Measurements from ENCODE around the gene MAP3K8.

Gene MAP3K8

GRCh38 chr10:30389543-30389942 lies 44.4 kb upstream of the MAP3K8 start:
- no peak for ATAC-seq
- TF ChIP-seq ZC3H10 (CRISPR knock-in tag; IDR thresholded peaks at IDR 0.05) (no peak), RARB (CRISPR knock-in tag; IDR thresholded peaks at IDR 0.05) (no peak), ZFP3 (CRISPR knock-in tag; IDR thresholded peaks at IDR 0.05) (no peak), TSHZ2 (CRISPR knock-in tag; IDR thresholded peaks at IDR 0.05) (no peak), PATZ1 (CRISPR knock-in tag; IDR thresholded peaks at IDR 0.05; ENCODE audit: borderline replicate concordance) (no peak)

- no peak for TF ChIP-seq ZNF565 (CRISPR knock-in tag; conservative IDR thresholded peaks at IDR 0.05; ENCODE audit: low read depth)
- TF ChIP-seq ISL1 (CRISPR knock-in tag; IDR thresholded peaks at IDR 0.05) = no peak
- no peak for TF ChIP-seq RARB (CRISPR knock-in tag; IDR thresholded peaks at IDR 0.05)
- TF ChIP-seq ZC3H10 (CRISPR knock-in tag; IDR thresholded peaks at IDR 0.05) = no peak
- no peak for TF ChIP-seq ZFP3 (CRISPR knock-in tag; IDR thresholded peaks at IDR 0.05)
- TF ChIP-seq ZNF70 (CRISPR knock-in tag; IDR thresholded peaks at IDR 0.05) = no peak
- TF ChIP-seq ZFP30 (CRISPR knock-in tag; IDR thresholded peaks at IDR 0.05) = no peak
- no peak for TF ChIP-seq POU6F1 (CRISPR knock-in tag; IDR thresholded peaks at IDR 0.05; ENCODE audit: borderline replicate concordance, low read depth)
- ATAC-seq = no peak
Measured at GRCh38 chr10:30390207-30390606, 43.8 kb upstream of the MAP3K8 start.

- no peak for ATAC-seq
- no peak for TF ChIP-seq ARNTL (CRISPR knock-in tag; IDR thresholded peaks at IDR 0.05; ENCODE audit: borderline replicate concordance, low read depth)
- no peak for TF ChIP-seq ZNF8 (CRISPR knock-in tag; IDR thresholded peaks at IDR 0.05)
- TF ChIP-seq GLIS3 (CRISPR knock-in tag; IDR thresholded peaks at IDR 0.05) = no peak
- no peak for TF ChIP-seq ZFP30 (CRISPR knock-in tag; IDR thresholded peaks at IDR 0.05)
- TF ChIP-seq PPARA (CRISPR knock-in tag; IDR thresholded peaks at IDR 0.05; ENCODE audit: borderline replicate concordance) = no peak
- TF ChIP-seq ZFP3 (CRISPR knock-in tag; IDR thresholded peaks at IDR 0.05) = no peak
- no peak for TF ChIP-seq TSHZ2 (CRISPR knock-in tag; IDR thresholded peaks at IDR 0.05)
- TF ChIP-seq ZC3H10 (CRISPR knock-in tag; IDR thresholded peaks at IDR 0.05) = no peak
- no peak for TF ChIP-seq ISL1 (CRISPR knock-in tag; IDR thresholded peaks at IDR 0.05)
- TF ChIP-seq TOX (CRISPR knock-in tag; IDR thresholded peaks at IDR 0.05; ENCODE audit: borderline replicate concordance) = no peak
- TF ChIP-seq POU6F1 (CRISPR knock-in tag; IDR thresholded peaks at IDR 0.05; ENCODE audit: borderline replicate concordance, low read depth) = no peak
- TF ChIP-seq PATZ1 (CRISPR knock-in tag; IDR thresholded peaks at IDR 0.05; ENCODE audit: borderline replicate concordance) = no peak
- no peak for TF ChIP-seq RARB (CRISPR knock-in tag; IDR thresholded peaks at IDR 0.05)
- no peak for TF ChIP-seq CREB5 (CRISPR knock-in tag; IDR thresholded peaks at IDR 0.05; ENCODE audit: low read depth)
Measured at GRCh38 chr10:30391266-30391665, 42.7 kb upstream of the MAP3K8 start.

All from SK-N-SH treated with all-trans-retinoic acid at 6 μM for 48 hours (cell line).